ENCODE results near the gene RPLP1. TPM values are rescaled to one million over a fixed set of nuclear protein-coding genes. Genes with fewer than 3 reads are reported as not detected.

Gene RPLP1
- total and polyA plus RNA-seq, 7 donors: 1,471 to 2,538 (median 1,985) TPM

GRCh38 chr15:69463182-69463756, 10.7 kb downstream of the RPLP1 start:
- Histone ChIP-seq H3K9me3 (no peaks in the 10 kb centered on the region), H3K36me3 (ENCODE audit: insufficient read depth in 1 of 2, low read depth in 1 of 2) (no peaks in the 10 kb centered on the region), H3K4me1 (peaks cover 10% of the 10 kb centered on the region), H3K27ac (peak overlapping the region; percentile 92), H3K27me3 (ENCODE audit: insufficient read depth in 3 of 3, low read length in 2 of 3) (no peaks in the 10 kb centered on the region), H3K4me3 (peak overlapping the region; percentile 67)
- TF ChIP-seq CTCF (IDR thresholded peaks at IDR 0.05): no peak
- intact Hi-C loops (cut with DNase I): no loop called here
- WGBS, 3 donors: 18 to 26% (median 26%) methylated on average over 12 to 13 of the region's 13 CpGs
- peak in 2 of 4 donors; percentile 9 to 16 for ATAC-seq
- DNase-seq: no peak

- Histone ChIP-seq H3K36me3 (ENCODE audit: insufficient read depth in 1 of 2, low read depth in 1 of 2) (no peaks in the 10 kb centered on the region), H3K27me3 (ENCODE audit: insufficient read depth in 3 of 3, low read length in 2 of 3) (no peaks in the 10 kb centered on the region), H3K4me3 (no peak overlapping the region), H3K27ac (no peak overlapping the region), H3K4me1 (peaks cover 10% of the 10 kb centered on the region), H3K9me3 (no peaks in the 10 kb centered on the region)
- ATAC-seq: no peak
- no peak for TF ChIP-seq CTCF (IDR thresholded peaks at IDR 0.05)
- WGBS, 3 donors: 95 to 100% (median 97%) methylated on average over 1 of the region's 1 CpG
- no peak for DNase-seq
- intact Hi-C loops (cut with DNase I): no loop called here
These were observed 12.6 kb downstream of the RPLP1 start for GRCh38 chr15:69465253-69465652.

GRCh38 chr15:69466733-69467132, 14.1 kb downstream of the RPLP1 start:
- 76 to 86% (median 84%) methylated on average over 2 of the region's 2 CpGs for WGBS, 3 donors
- Histone ChIP-seq H3K27ac (no peak overlapping the region), H3K4me1 (peaks cover 10% of the 10 kb centered on the region), H3K9me3 (no peaks in the 10 kb centered on the region), H3K27me3 (ENCODE audit: insufficient read depth in 3 of 3, low read length in 2 of 3) (no peaks in the 10 kb centered on the region), H3K36me3 (ENCODE audit: insufficient read depth in 1 of 2, low read depth in 1 of 2) (no peaks in the 10 kb centered on the region), H3K4me3 (no peak overlapping the region)
- no peak for ATAC-seq
- intact Hi-C loops (cut with DNase I): no loop called here
- no peak for TF ChIP-seq CTCF (IDR thresholded peaks at IDR 0.05)
- no peak for DNase-seq

- H3K27ac ChIP-seq: no peak overlapping the region
- WGBS, 3 donors: 71 to 76% (median 75%) methylated on average over 11 of the region's 11 CpGs
These were observed 15.0 kb downstream of the RPLP1 start for GRCh38 chr15:69467636-69468035.

More at GRCh38 chr15:69467636-69468035, 15.0 kb downstream of the RPLP1 start:
- Histone ChIP-seq H3K9me3 (no peaks in the 10 kb centered on the region), H3K4me3 (no peak overlapping the region), H3K27me3 (ENCODE audit: insufficient read depth in 3 of 3, low read length in 2 of 3) (no peaks in the 10 kb centered on the region), H3K36me3 (ENCODE audit: insufficient read depth in 1 of 2, low read depth in 1 of 2) (no peaks in the 10 kb centered on the region), H3K4me1 (peaks cover 7% of the 10 kb centered on the region)
- no peak for TF ChIP-seq CTCF (IDR thresholded peaks at IDR 0.05)
- intact Hi-C loops (cut with DNase I): no loop called here
- DNase-seq: no peak
- no peak for ATAC-seq
